GM19455 (cell line): Measurements from ENCODE around the gene TMPRSS6.

Source experiments
- ATAC-seq: cut with Tn5 transposase; IDR thresholded peaks from one replicate; pipeline ENCODE4 v1.9.1; 2021; ENCODE audit not compliant: unreplicated experiment

Gene TMPRSS6

DNA sequence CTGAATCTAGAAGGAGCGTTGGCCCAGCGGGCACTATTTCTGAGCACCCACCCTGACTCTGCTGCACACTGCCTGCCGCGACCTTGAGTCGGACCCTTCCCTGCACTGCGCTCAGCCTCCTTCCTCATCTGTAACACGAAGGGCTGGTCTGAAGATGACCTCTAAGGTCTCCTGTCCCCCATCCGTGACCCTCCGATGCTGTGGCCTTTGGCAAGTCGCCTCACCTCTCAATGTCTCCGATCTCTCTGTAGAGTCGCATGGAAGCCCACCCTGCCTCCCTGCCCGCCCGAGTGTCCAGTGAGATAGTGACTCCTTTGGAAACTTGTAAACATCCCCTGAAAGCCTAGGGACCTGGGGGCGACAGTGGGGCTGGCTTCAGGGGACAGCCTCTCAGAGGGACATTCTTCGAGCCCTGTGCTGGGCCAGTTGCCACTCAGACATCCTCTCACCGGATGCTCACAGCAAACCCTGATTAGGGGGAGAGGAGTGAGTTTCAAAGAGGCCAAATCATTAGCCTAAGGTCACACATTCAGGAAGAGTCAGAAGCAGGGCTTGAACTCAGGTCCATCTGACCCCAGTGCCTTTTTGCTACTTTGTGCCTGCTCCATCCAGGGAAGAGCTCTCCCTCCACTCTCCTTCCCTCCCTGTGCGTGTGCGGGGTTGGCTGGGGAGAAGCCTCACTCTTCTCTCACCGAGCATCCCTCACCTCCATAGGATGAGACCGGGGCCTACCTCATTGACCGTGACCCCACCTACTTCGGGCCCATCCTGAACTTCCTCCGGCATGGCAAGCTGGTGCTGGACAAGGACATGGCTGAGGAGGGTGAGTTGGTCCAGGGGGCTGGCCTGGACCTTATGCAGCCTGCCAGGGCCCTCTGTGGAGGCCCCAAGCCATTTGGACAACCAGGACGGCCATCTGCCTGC lies 56.9 kb downstream of the TMPRSS6 start:
- no peak for ATAC-seq

GRCh38 chr22:37051391-37052385 lies 57.8 kb downstream of the TMPRSS6 start, which contains the start of gene KCTD17:
TSS of gene KCTD17 (plus strand) at chr22:37051742. CDS start at chr22:37051761, 19 bp downstream.
- ATAC-seq: peak; percentile 79

- no peak for ATAC-seq
These were observed 58.6 kb downstream of the TMPRSS6 start for GRCh38 chr22:37050913-37051312.

GRCh38 chr22:37049224-37049623 lies 60.3 kb downstream of the TMPRSS6 start:
- ATAC-seq: no peak

GRCh38 chr22:37048133-37048532 lies 61.4 kb downstream of the TMPRSS6 start:
- no peak for ATAC-seq

- ATAC-seq: no peak
These were observed 62.5 kb downstream of the TMPRSS6 start for GRCh38 chr22:37047006-37047405.

DNA sequence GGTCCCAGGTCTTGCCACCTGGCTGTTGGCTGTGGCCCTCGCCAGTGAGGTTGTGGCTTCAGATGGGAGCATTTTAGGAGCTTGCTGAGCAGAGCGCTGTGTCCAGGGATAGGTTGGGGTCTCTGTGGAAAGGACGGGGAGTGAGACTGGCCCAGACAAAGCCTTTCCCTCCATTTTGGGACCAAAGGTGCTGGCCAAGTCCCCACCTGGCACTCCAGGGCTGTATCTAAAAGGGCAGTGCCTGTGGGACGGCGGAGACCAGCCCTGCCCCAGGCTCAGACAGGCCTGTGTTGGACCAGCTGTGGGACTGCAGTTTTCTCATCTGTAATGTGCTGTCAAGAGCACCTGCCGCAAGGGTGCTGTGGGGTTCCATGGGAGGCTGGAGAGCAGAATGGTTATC lies 62.9 kb downstream of the TMPRSS6 start:
- ATAC-seq: no peak

- ATAC-seq: no peak
These were observed 63.6 kb downstream of the TMPRSS6 start for GRCh38 chr22:37045958-37046357.

- ATAC-seq: no peak
These were observed 64.6 kb downstream of the TMPRSS6 start for GRCh38 chr22:37044634-37045625.

- ATAC-seq: no peak
These were observed 65.5 kb downstream of the TMPRSS6 start for GRCh38 chr22:37043828-37044538.

- ATAC-seq: no peak
These were observed 66.2 kb downstream of the TMPRSS6 start for GRCh38 chr22:37043209-37043827.

DNA sequence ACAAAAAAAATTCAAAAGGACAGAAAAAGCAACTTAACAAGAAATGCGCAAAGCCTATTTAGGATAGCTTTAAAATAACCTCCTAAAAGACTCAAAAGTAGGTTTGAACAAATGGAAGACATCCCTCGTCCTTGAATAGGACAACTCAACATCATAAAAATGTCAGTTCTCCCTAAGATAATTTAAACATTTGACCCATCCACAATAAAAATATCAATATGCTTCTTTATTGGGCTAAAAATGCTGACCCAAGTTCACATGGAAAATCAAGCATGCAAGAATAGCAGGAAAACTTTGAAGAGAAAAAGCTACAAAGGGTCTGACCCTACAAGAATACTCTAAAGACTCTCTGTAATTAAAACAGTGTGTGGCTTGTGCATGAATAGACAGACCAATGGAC lies 70.0 kb downstream of the TMPRSS6 start:
- no peak for ATAC-seq

GRCh38 chr22:37037669-37038068 lies 71.8 kb downstream of the TMPRSS6 start:
- ATAC-seq: no peak

DNA sequence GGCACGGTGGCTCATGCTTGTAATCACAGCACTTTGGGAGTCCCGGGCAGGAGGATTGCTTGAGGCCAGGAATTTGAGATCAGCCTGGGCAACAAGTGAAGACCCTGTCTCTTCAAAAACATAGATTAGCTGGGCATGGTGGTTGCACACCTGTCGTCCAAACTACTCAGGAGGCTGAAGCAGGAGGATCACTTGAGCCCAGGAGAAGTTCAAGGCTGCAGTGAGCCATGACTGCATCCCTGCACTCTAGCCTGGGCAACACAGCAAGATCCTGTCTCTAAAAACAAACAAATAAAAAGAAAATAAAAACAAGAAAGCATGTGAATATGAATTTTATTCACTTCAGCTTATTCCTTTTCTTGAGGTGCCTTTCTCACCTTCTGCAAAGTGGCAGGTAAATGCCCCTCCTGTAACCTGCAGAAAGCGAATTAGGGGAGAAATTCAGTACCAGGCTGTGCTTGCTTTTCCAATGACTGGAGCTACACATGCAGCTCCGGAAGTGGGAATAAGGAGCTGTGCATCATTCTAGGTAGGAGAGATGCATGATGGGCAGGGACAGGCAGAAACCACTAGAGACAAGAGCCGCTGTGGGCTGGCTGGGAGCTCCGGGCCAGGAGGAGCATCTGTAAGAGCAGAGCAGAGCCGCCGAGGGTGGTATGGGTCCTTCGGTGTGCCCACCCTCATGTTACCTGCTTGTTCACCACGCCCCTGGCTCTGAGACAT lies 72.7 kb downstream of the TMPRSS6 start:
- ATAC-seq: no peak

- no peak for ATAC-seq
These were observed 75.7 kb downstream of the TMPRSS6 start for GRCh38 chr22:37033605-37034430.

DNA sequence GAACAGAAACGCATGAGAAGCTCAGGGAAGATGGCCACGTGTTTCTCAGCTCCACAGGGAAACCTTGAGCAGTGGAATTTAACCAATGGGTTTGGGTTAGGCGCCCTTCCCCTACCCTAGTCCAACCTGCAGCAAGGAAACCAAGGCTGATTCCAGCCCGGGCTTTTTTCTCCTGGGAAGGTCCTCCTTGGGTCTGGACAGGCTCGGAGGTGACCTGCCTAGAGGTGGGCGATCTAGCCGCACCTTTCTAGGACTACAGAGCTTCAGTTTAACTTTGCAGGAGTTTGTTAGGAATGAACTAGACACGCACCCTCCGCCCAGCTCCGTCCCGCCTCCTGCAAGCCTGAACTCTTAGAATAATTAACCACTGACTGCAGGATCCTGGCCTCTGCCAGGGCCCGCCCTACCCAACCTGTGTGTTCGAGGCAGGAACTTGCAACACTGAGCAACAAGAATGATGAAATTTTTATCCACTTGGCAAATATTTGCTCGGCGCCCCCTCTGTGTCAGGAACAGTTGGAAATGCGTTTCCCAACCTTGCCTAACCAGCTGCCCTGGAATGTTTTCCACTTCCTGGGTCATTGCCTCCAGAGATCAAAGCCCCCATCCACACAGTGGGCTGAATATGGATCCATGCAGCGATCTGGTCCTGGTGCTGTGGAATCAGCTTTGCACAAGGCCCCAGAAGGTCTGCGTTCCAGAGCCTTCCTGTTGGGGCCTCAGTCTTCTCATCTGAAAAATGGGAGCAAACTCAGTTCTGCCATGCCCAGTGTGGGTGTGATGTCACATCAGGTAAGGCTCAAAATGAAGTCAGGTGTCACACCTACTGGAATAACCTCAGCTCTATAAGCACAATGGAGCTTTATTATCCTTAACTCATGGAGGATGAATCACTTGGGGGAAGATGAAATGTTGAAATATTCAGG lies 76.7 kb downstream of the TMPRSS6 start:
- no peak for ATAC-seq

DNA sequence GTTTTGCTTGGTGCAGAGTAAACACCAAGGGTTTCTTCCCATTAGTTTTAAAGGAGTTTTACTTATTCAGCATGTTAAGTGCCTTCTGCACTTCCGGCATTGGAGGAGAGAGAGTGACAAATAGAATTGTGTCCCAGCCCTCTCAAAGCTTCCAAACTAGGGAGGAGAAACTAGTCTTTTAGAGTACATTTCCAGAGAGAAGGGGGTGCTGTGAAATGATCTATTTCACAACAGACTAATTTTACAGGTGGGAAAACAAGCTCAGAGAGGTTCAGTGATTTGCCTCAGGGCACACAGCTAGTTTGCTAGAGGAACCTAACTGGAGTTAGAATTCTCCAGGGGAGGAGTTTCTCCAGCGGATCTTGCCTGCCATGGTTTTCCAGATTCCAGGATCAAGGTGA lies 77.4 kb downstream of the TMPRSS6 start:
- ATAC-seq: no peak
